ENCODE measurements around the gene CYP2J2.
A peak's percentile ranks its signal among the peaks of the same experiment; 100 is the strongest.
"Not testable (repeated sequence)": the region's sequence is repeated elsewhere in the genome, so short reads cannot be mapped to it uniquely, and the experiment has no call there.

The CYP2J2 gene

DNA sequence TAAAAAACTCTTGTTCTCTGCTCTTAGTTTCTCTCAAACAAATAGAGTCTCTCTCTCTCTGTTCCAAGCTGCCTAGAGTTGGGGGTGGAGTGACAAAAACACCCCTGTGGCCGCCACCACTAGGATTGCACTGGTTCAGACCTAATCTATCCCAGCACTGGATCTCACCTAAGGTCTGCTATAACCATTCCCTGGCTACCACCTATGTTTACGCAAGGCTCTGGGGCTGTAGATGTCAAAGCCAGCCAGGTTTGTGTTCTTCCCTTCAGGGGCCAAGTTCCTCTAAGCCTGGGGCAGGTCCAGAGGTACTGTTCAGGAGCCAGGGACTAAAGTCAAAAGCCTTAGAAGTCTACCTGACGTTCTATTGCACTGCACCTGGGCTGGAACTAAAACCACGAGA, 12.8 kb upstream of the CYP2J2 start:
- DNase-seq = no peak
- Mint-ChIP-seq H3K4me3 (no peak overlapping the region), H3K36me3 (no peaks in the 10 kb centered on the region), H3K27me3 (peaks cover 7% of the 10 kb centered on the region), H3K4me1 (no peaks in the 10 kb centered on the region), H3K9me3 (no peaks in the 10 kb centered on the region), H3K27ac (no peak overlapping the region)
- CTCF ChIA-PET = interaction anchor here (0.6 kb wide), 1 partner anchor 1230 kb away, joined by 3 read pairs; no protein-coding TSS in a partner anchor

DNA sequence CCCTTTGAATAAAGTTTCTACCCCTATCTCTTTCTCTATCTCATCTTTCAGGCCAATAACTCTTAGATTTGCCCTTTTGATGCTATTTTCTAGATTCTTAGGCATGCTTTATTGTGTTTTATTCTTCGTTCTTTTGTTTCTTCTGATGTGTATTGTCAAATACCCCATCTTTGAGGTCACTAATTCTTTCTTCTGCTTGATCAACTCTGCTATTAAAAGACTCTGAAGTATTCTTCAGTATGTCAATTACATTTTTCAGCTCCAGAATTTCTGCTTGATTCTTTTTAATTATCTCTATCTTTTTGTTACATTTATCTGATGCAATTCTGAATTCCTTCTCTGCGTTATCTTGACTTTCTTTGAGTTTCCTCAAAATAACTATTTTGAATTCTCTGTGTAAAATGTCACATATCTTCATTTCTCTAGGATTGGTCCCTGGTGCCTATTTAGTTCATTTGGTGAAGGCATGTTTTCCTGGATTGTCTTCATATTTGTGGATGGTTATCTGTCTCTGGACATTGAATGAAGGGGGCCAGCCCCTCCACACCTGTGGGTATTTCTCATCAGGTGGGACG, 11.2 kb upstream of the CYP2J2 start:
- Mint-ChIP-seq H3K9me3 (no peaks in the 10 kb centered on the region), H3K36me3 (no peaks in the 10 kb centered on the region), H3K27ac (no peak overlapping the region), H3K27me3 (peaks cover 5% of the 10 kb centered on the region), H3K4me1 (no peaks in the 10 kb centered on the region), H3K4me3 (no peak overlapping the region)
- CTCF ChIA-PET = no interaction called here
- no peak for DNase-seq

DNA sequence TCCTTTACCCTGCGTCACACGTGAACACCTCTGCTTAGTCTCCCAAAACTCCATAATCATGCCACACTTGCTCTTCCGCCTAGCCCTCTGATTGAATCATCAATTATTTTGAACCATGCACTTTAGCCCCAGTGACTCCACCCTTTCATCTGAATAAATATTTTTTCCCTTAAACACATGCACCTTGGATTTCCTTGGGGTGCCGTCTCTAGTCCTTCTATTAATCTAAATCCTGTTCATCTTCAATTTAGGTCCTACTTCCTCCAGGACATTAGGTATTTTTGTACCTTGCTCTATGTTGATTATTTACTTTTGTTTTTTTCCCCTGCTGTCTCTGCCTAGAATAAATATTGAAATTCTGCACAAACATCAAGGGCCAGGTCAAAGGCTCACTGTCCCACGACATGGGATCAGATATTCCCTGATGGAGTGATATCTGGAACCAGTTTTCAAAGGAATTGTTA, 9.8 kb upstream of the CYP2J2 start:
- CTCF ChIA-PET = no interaction called here
- H3K27ac Mint-ChIP-seq = no peak overlapping the region
- no peaks in the 10 kb centered on the region for H3K9me3 Mint-ChIP-seq

DNA sequence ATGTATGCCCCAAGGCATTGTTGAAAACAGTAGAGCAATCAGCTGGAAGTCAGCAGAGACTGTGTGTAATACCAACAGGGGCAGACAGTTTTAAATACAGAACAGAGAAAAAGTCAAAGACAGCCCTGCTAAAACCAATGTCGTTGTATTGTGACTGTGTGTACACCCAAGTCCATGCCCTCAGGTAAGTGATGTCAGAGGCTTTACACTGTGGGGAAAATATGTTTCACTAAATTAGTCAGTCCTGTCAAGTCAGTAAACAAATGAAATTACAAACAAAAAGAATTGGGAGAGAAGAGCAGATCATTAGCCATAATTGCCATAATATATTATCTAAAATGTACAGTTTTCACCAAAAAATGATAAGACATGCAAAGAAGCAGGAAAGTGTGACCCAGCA, 2.4 kb upstream of the CYP2J2 start:
- DNase-seq = no peak
- no peak overlapping the region for H3K27ac Mint-ChIP-seq
- H3K27me3 Mint-ChIP-seq = peaks cover 36% of the 10 kb centered on the region
- H3K36me3 Mint-ChIP-seq = peaks cover 4% of the 10 kb centered on the region
- H3K9me3 Mint-ChIP-seq = peaks cover 10% of the 10 kb centered on the region
- CTCF ChIA-PET = interaction anchor here (3.2 kb wide), 1 partner anchor 18 kb away, joined by 12 read pairs; no protein-coding TSS in a partner anchor
- no peak overlapping the region for H3K4me3 Mint-ChIP-seq
- H3K4me1 Mint-ChIP-seq = peaks cover 18% of the 10 kb centered on the region

More for the DNA sequence above, 9.8 kb upstream of the CYP2J2 start:
- no peaks in the 10 kb centered on the region for H3K4me1 Mint-ChIP-seq
- peaks cover 5% of the 10 kb centered on the region for H3K27me3 Mint-ChIP-seq
- H3K36me3 Mint-ChIP-seq = no peaks in the 10 kb centered on the region
- no peak overlapping the region for H3K4me3 Mint-ChIP-seq
- no peak for DNase-seq

DNA sequence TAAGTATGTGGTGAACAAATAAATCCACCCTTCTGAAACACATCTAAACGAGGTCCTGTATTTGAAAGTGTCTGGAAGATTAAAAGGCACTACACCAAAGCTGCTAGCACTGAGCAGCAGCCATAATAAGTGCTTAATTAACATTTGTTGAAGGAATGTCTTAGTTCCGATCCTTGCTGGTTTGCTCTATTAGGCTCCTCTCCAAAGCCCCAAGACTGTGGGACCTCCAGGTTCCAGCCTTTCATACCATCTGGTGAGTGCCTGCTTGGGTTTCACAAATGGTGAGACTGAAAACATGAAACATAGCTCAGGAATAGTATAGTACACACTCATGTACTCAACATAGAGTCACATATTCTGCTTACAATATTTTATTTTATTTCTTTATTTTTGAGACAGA, 640 bp upstream of the CYP2J2 start:
- Mint-ChIP-seq H3K4me1 (peaks cover 18% of the 10 kb centered on the region), H3K36me3 (peaks cover 4% of the 10 kb centered on the region), H3K27ac (no peak overlapping the region), H3K9me3 (peaks cover 14% of the 10 kb centered on the region), H3K27me3 (peaks cover 36% of the 10 kb centered on the region), H3K4me3 (peak overlapping the region; percentile 82)
- CTCF ChIA-PET = interaction anchor here (1.0 to 3.2 kb wide), 2 partner anchors 20 to 24 kb away, joined by 3 to 12 read pairs; no protein-coding TSS in a partner anchor
- DNase-seq = no peak

DNA sequence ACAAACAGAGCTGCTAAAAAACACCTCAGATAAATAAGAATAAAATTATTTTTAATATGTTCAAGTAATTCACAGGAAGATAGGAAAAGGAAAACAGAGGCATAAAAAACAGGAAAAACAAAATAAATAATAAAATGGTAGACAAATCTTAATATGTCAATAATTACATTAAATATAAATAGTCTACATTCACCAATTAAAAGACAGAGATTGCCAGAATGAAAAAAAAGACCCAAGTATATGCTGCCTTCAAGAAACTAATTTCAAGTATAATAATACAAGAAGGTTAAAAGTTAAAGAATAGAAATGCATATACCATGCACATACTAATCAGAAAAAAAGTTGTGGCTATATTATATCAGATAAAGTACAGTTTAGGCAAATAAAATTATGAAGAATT, 1.9 kb downstream of the CYP2J2 start:
- Mint-ChIP-seq H3K27me3 (peaks cover 26% of the 10 kb centered on the region), H3K9me3 (peaks cover 14% of the 10 kb centered on the region), H3K4me3 (no peak overlapping the region), H3K27ac (no peak overlapping the region), H3K36me3 (peaks cover 4% of the 10 kb centered on the region), H3K4me1 (peaks cover 24% of the 10 kb centered on the region)
- CTCF ChIA-PET = interaction anchor here (1.4 kb wide), 1 partner anchor 21 kb away, joined by 3 read pairs; no protein-coding TSS in a partner anchor
- no peak for DNase-seq

DNA sequence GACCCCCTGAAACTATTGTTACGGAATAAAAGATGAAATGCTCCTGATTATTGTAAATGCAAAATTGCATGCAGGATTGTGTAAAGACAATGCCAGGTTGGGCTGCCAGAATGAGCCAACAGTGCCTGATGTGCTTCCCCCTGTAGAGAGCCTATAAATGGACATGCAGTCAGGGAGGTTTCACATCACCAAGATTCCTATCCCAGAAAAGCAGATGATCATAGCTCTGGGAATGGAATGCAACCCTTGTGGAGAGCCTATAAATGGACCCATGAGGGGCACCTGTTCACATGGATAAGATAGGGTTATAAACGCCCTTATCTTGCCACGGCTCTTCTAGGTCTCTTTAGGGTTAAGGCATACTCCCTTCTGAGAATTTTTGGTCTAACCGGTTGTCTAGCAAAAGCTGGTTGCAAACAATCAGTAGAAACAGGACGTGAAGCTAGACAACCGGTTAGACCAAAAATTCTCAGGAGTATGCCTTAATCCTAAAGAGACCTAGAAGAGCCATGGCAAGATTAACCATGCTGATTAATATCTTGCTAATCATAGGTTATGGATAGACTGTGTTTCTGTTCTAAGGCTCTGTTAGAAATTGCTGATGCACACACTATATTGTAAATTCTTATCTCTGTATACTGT, 5.2 kb downstream of the CYP2J2 start:
- H3K36me3 Mint-ChIP-seq, H3K27me3 Mint-ChIP-seq, CTCF ChIA-PET, H3K27ac Mint-ChIP-seq, H3K4me3 Mint-ChIP-seq, DNase-seq: not testable (repeated sequence)
- Mint-ChIP-seq H3K4me1 (peaks cover 18% of the 10 kb centered on the region), H3K9me3 (peaks cover 14% of the 10 kb centered on the region)

DNA sequence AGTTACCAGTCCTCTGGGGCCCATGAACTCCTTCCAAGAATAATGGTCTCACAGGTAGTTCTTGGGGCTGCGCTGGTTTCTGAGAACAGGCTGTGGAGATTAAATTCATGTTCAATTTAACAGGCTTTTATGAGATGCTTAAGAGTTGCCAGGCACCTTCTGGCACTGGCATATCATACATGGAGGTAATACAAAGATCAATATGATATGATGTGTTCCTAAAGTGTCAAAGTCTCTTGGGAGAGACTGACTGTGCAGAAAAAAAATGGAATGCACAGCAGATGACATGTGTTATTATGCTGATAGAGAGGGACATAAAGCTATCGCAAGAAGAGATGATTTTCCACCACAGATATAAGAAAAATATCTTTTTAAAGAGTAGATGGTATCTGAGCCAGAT, 6.8 kb downstream of the CYP2J2 start:
- Mint-ChIP-seq H3K27me3 (no peaks in the 10 kb centered on the region), H3K36me3 (no peaks in the 10 kb centered on the region), H3K4me3 (no peak overlapping the region), H3K4me1 (peaks cover 6% of the 10 kb centered on the region), H3K9me3 (peaks cover 6% of the 10 kb centered on the region), H3K27ac (no peak overlapping the region)
- no peak for DNase-seq
- CTCF ChIA-PET = interaction anchor here (1.0 to 1.3 kb wide), 2 partner anchors 23 to 28 kb away, joined by 3 to 5 read pairs; no protein-coding TSS in a partner anchor

DNA sequence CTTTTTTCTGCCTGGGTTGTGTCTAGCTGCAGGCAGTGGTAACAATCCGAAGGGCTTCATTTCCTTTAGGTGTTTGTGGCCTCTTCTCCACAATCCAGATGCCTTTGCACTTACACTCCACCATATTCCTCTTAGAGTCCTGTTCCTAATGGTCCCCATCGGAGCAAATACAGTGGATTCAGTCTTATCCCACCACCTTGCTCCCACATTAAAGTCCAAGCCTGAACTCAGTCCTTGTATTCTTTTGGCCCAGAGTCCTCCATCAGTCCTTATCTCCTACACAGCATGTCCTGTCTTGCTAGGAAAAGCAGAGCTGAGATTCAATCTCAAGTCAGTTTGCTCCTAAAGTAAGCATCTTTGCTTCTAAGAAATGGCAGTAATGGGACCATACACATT, 8.8 kb downstream of the CYP2J2 start:
- no peak for DNase-seq
- Mint-ChIP-seq H3K27me3 (no peaks in the 10 kb centered on the region), H3K27ac (no peak overlapping the region), H3K4me3 (no peak overlapping the region), H3K36me3 (no peaks in the 10 kb centered on the region), H3K4me1 (peaks cover 6% of the 10 kb centered on the region), H3K9me3 (no peaks in the 10 kb centered on the region)
- CTCF ChIA-PET = interaction anchor here (0.6 kb wide), 1 partner anchor 1080 kb away, joined by 4 read pairs; no protein-coding TSS in a partner anchor

DNA sequence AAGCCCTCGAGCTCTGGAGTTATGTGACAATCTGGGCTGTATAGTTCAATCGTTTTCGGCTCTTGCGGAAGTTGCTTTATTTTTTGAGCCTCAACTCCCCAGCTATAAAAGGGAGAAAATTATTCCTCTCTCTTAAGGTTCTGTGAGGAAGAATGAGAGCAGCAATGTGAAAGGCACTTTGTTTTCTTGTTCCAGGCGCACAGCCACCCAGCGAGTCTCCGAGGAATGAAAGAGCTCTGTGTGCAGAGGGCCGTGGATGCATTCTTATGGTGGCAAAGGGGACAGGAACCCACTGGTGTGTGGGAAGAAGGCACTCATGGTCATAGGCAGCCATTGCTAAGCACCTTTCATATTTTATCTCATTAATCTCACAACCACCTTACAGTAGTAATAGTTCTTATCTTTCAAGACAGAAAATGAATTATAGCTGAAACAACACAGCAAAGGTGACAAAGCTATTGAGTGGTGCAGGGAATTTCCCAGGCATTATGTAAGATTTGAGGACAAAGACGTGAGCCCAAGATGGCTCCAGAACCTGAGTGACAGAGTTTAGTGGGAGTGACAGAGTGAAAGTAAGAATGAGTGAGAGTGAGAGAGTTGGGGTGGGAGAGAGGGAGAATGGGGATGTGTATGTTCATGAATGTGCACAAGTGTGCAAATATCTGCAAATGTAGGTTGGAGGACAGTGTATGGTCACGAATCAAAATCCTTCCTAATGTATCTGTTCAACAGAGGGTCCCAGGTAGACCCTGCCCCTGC, 9.4 kb downstream of the CYP2J2 start:
- DNase-seq = no peak
- Mint-ChIP-seq H3K36me3 (no peaks in the 10 kb centered on the region), H3K27me3 (no peaks in the 10 kb centered on the region), H3K27ac (no peak overlapping the region), H3K4me1 (peaks cover 6% of the 10 kb centered on the region), H3K4me3 (no peak overlapping the region), H3K9me3 (no peaks in the 10 kb centered on the region)
- CTCF ChIA-PET = no interaction called here

DNA sequence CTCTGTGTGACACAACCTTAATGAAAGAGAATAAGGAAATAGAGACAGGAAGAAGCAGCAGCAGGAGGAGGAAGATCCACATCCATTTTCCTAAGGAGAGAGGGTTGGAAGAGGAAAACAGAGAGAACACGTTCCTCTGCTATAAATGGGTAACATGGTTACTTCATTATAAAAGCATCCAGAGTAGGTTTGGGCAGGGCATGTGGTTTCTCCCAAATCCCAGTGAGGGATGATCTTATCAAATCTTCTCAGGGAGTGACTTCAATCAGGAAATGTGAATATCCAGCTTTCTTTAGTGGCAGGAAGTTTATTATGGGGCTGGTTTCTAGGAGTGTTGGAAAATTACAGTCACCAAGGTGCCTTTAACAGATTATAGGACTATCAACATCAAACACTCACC, 11.1 kb downstream of the CYP2J2 start:
- Mint-ChIP-seq H3K4me3 (no peak overlapping the region), H3K4me1 (peaks cover 6% of the 10 kb centered on the region), H3K9me3 (no peaks in the 10 kb centered on the region), H3K36me3 (no peaks in the 10 kb centered on the region), H3K27ac (no peak overlapping the region), H3K27me3 (no peaks in the 10 kb centered on the region)
- no peak for DNase-seq
- CTCF ChIA-PET = no interaction called here

DNA sequence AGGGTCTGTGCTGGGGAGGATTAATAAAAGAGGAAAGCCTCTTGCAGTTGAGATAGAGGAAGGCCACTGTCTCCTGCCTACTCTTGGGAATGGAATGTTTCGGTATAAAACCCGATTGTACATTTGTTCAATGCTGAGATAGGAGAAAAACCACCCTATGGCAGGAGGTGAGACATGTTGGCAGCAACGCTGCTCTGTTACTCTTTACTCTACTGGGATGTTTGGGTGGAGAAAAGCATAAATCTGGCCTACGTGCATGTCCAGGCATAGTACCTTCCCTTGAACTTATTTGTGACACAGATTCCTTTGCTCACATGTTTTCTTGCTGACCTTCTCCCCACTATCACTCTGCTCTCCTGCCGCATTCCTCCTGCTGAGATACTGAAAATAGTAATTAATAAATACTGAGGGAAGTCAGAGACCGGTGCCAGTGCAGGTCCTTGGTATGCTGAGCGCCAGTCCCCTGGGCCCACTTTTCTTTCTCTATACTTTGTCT, 11.7 kb downstream of the CYP2J2 start:
- H3K4me1 Mint-ChIP-seq, H3K9me3 Mint-ChIP-seq, H3K4me3 Mint-ChIP-seq, CTCF ChIA-PET, H3K27ac Mint-ChIP-seq, H3K36me3 Mint-ChIP-seq, DNase-seq, H3K27me3 Mint-ChIP-seq: not testable (repeated sequence)

DNA sequence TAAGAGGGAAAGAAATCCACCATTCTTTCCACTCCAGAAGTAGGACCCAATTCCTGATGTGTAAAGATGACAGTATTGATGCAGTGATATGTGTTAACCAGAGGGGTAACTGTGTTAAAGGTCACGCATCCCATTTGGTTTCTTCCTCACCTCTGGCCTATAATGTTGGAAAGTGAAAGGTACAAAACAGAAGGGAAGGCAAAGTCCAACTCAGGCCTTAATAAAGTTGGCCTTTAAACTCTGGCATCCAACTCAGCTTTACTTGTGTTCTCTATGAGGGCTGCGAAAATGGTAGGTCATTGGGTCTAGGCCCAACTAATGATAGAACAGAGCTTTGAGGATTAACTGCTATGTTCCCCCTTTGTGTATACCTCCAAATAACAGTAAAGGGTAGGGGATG, 17.9 kb downstream of the CYP2J2 start:
- no peaks in the 10 kb centered on the region for H3K9me3 Mint-ChIP-seq
- CTCF ChIA-PET = no interaction called here
- no peak overlapping the region for H3K27ac Mint-ChIP-seq
- H3K27me3 Mint-ChIP-seq = no peaks in the 10 kb centered on the region
- no peak for DNase-seq
- H3K4me1 Mint-ChIP-seq = no peaks in the 10 kb centered on the region
- H3K4me3 Mint-ChIP-seq = no peak overlapping the region
- no peaks in the 10 kb centered on the region for H3K36me3 Mint-ChIP-seq

DNA sequence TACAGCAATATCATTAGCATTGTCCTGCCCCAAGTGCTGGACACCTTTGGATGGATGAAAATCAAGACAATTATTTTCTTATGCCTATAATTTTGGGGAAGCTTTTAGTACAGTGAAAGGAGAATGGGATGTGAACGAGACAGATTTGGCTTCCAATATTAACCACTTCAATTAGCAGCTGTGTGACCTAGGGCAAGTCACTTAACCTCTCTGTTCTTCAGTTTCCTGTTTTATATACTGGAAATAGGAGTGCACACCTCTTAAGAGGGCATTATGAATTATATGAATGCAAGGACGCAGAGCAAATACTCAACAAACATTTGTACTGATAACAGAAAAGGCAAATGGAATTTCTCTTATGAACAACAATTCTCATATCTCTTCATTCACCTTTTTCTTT, 18.5 kb downstream of the CYP2J2 start:
- no peak overlapping the region for H3K4me3 Mint-ChIP-seq
- H3K9me3 Mint-ChIP-seq = no peaks in the 10 kb centered on the region
- CTCF ChIA-PET = interaction anchor here (3.3 kb wide), 1 partner anchor 39 kb away, joined by 17 read pairs; no protein-coding TSS in a partner anchor
- no peaks in the 10 kb centered on the region for H3K27me3 Mint-ChIP-seq
- peaks cover 4% of the 10 kb centered on the region for H3K4me1 Mint-ChIP-seq
- H3K27ac Mint-ChIP-seq = no peak overlapping the region
- DNase-seq = no peak
- no peaks in the 10 kb centered on the region for H3K36me3 Mint-ChIP-seq

Data from activated naive CD4-positive, alpha-beta T cell treated with anti-CD3 and anti-CD28 coated beads, Interleukin-2, amount 10 ng/mL, durations not matched to agents 7 days and 5 days (primary cell).